Stimulated activated memory B cell treated with anti-CD40 and anti-IgM and Interleukin-4, amounts not matched to agents 10 μg/mL and 1 μg/mL and 100 μg/mL, for 72 hours (primary cell): ENCODE data around the gene CRABP1.
"Not testable (repeated sequence)": the region's sequence is repeated elsewhere in the genome, so short reads cannot be mapped to it uniquely, and the experiment has no call there.

ENCODE experiments used
- ATAC-seq: fragments of 150-1000 bp; cut with Tn5 transposase; 2 replicates; pipeline ENCODE4 v1.10.0; 2021
- H3K27ac Mint-ChIP-seq: one replicate; pipeline ENCODE4 v1.8.0; 2022; ENCODE audit warnings: mild to moderate bottlenecking, mixed read lengths
- H3K27me3 Mint-ChIP-seq: one replicate; pipeline ENCODE4 v1.8.0; 2022; ENCODE audit warnings: mixed read lengths
- H3K36me3 Mint-ChIP-seq: one replicate; pipeline ENCODE4 v1.8.0; 2022; ENCODE audit warnings: mixed read lengths
- H3K4me1 Mint-ChIP-seq: one replicate; pipeline ENCODE4 v1.8.0; 2022; ENCODE audit warnings: mixed read lengths
- H3K4me3 Mint-ChIP-seq: one replicate; pipeline ENCODE4 v1.8.0; 2022; ENCODE audit warnings: mild to moderate bottlenecking, moderate library complexity, mixed read lengths
- H3K9me3 Mint-ChIP-seq: one replicate; pipeline ENCODE4 v1.8.0; 2022; ENCODE audit warnings: mixed read lengths

The CRABP1 gene

GRCh38 chr15:78370013-78370412, 29.9 kb downstream of the CRABP1 start:
- no peak overlapping the region for H3K27ac Mint-ChIP-seq
- peaks cover 28% of the 10 kb centered on the region for H3K27me3 Mint-ChIP-seq
- H3K4me1 Mint-ChIP-seq = peaks cover 7% of the 10 kb centered on the region
- H3K9me3 Mint-ChIP-seq = no peaks in the 10 kb centered on the region
- no peak for ATAC-seq
- H3K4me3 Mint-ChIP-seq = no peak overlapping the region
- H3K36me3 Mint-ChIP-seq = no peaks in the 10 kb centered on the region

GRCh38 chr15:78372880-78373279, 32.7 kb downstream of the CRABP1 start:
- H3K4me1 Mint-ChIP-seq = peaks cover 12% of the 10 kb centered on the region
- ATAC-seq = no peak
- H3K9me3 Mint-ChIP-seq = no peaks in the 10 kb centered on the region
- no peaks in the 10 kb centered on the region for H3K36me3 Mint-ChIP-seq
- H3K4me3 Mint-ChIP-seq = no peak overlapping the region
- H3K27me3 Mint-ChIP-seq = peaks cover 8% of the 10 kb centered on the region
- H3K27ac Mint-ChIP-seq = no peak overlapping the region

GRCh38 chr15:78374436-78375393, 34.6 kb downstream of the CRABP1 start:
- ATAC-seq = peak; percentile 57
- peaks cover 12% of the 10 kb centered on the region for H3K4me1 Mint-ChIP-seq
- H3K9me3 Mint-ChIP-seq = no peaks in the 10 kb centered on the region
- H3K27ac Mint-ChIP-seq = no peak overlapping the region
- H3K27me3 Mint-ChIP-seq = peaks cover 10% of the 10 kb centered on the region
- no peaks in the 10 kb centered on the region for H3K36me3 Mint-ChIP-seq
- no peak overlapping the region for H3K4me3 Mint-ChIP-seq

- not testable (repeated sequence) for H3K27ac Mint-ChIP-seq, H3K9me3 Mint-ChIP-seq, ATAC-seq, H3K4me3 Mint-ChIP-seq, H3K4me1 Mint-ChIP-seq, H3K36me3 Mint-ChIP-seq
- peaks cover 44% of the 10 kb centered on the region for H3K27me3 Mint-ChIP-seq
These were observed 40.0 kb downstream of the CRABP1 start for GRCh38 chr15:78380143-78380542.

- Mint-ChIP-seq H3K9me3 (peaks cover 2% of the 10 kb centered on the region), H3K27me3 (peaks cover 62% of the 10 kb centered on the region), H3K27ac (no peak overlapping the region), H3K36me3 (no peaks in the 10 kb centered on the region), H3K4me3 (no peak overlapping the region), H3K4me1 (no peaks in the 10 kb centered on the region)
- no peak for ATAC-seq
These were observed 42.1 kb downstream of the CRABP1 start for GRCh38 chr15:78382114-78382880.

GRCh38 chr15:78384651-78385050, 44.5 kb downstream of the CRABP1 start:
- H3K36me3 Mint-ChIP-seq = no peaks in the 10 kb centered on the region
- ATAC-seq = no peak
- H3K4me3 Mint-ChIP-seq = no peak overlapping the region
- no peak overlapping the region for H3K27ac Mint-ChIP-seq
- peaks cover 2% of the 10 kb centered on the region for H3K9me3 Mint-ChIP-seq
- H3K27me3 Mint-ChIP-seq = peaks cover 52% of the 10 kb centered on the region
- H3K4me1 Mint-ChIP-seq = no peaks in the 10 kb centered on the region

GRCh38 chr15:78387246-78388037, 47.3 kb downstream of the CRABP1 start:
- Mint-ChIP-seq H3K9me3 (peaks cover 3% of the 10 kb centered on the region), H3K27ac (no peak overlapping the region), H3K36me3 (no peaks in the 10 kb centered on the region), H3K4me3 (no peak overlapping the region), H3K27me3 (peaks cover 52% of the 10 kb centered on the region), H3K4me1 (no peaks in the 10 kb centered on the region)
- ATAC-seq = no peak

GRCh38 chr15:78388865-78389264, 48.7 kb downstream of the CRABP1 start:
- ATAC-seq = no peak
- Mint-ChIP-seq H3K27ac (no peak overlapping the region), H3K4me3 (no peak overlapping the region), H3K4me1 (no peaks in the 10 kb centered on the region), H3K9me3 (peaks cover 3% of the 10 kb centered on the region), H3K27me3 (peaks cover 57% of the 10 kb centered on the region), H3K36me3 (no peaks in the 10 kb centered on the region)

GRCh38 chr15:78389322-78389721, 49.2 kb downstream of the CRABP1 start:
- Mint-ChIP-seq H3K27me3 (peaks cover 53% of the 10 kb centered on the region), H3K36me3 (no peaks in the 10 kb centered on the region), H3K9me3 (peaks cover 3% of the 10 kb centered on the region), H3K4me3 (no peak overlapping the region), H3K27ac (no peak overlapping the region), H3K4me1 (no peaks in the 10 kb centered on the region)
- no peak for ATAC-seq

GRCh38 chr15:78389738-78390137, 49.6 kb downstream of the CRABP1 start:
- no peak for ATAC-seq
- Mint-ChIP-seq H3K36me3 (no peaks in the 10 kb centered on the region), H3K4me3 (no peak overlapping the region), H3K4me1 (no peaks in the 10 kb centered on the region), H3K9me3 (peaks cover 3% of the 10 kb centered on the region), H3K27ac (no peak overlapping the region), H3K27me3 (peaks cover 49% of the 10 kb centered on the region)

GRCh38 chr15:78390242-78390641, 50.1 kb downstream of the CRABP1 start:
- no peaks in the 10 kb centered on the region for H3K4me1 Mint-ChIP-seq
- H3K27me3 Mint-ChIP-seq = peaks cover 44% of the 10 kb centered on the region
- H3K36me3 Mint-ChIP-seq = no peaks in the 10 kb centered on the region
- peaks cover 3% of the 10 kb centered on the region for H3K9me3 Mint-ChIP-seq
- H3K4me3 Mint-ChIP-seq = no peak overlapping the region
- no peak for ATAC-seq
- H3K27ac Mint-ChIP-seq = no peak overlapping the region

- H3K27me3 Mint-ChIP-seq = peaks cover 38% of the 10 kb centered on the region
- no peak for ATAC-seq
- no peaks in the 10 kb centered on the region for H3K4me1 Mint-ChIP-seq
- no peak overlapping the region for H3K4me3 Mint-ChIP-seq
- H3K36me3 Mint-ChIP-seq = no peaks in the 10 kb centered on the region
- H3K9me3 Mint-ChIP-seq = peaks cover 3% of the 10 kb centered on the region
- no peak overlapping the region for H3K27ac Mint-ChIP-seq
These were observed 50.7 kb downstream of the CRABP1 start for GRCh38 chr15:78390826-78391225.

- H3K4me1 Mint-ChIP-seq = no peaks in the 10 kb centered on the region
- H3K4me3 Mint-ChIP-seq = no peak overlapping the region
- no peak for ATAC-seq
- H3K27me3 Mint-ChIP-seq = peaks cover 29% of the 10 kb centered on the region
- peaks cover 3% of the 10 kb centered on the region for H3K9me3 Mint-ChIP-seq
- H3K27ac Mint-ChIP-seq = no peak overlapping the region
- no peaks in the 10 kb centered on the region for H3K36me3 Mint-ChIP-seq
These were observed 51.6 kb downstream of the CRABP1 start for GRCh38 chr15:78391781-78392180.

- peaks cover 27% of the 10 kb centered on the region for H3K27me3 Mint-ChIP-seq
- no peaks in the 10 kb centered on the region for H3K36me3 Mint-ChIP-seq
- no peaks in the 10 kb centered on the region for H3K4me1 Mint-ChIP-seq
- peaks cover 3% of the 10 kb centered on the region for H3K9me3 Mint-ChIP-seq
- no peak for ATAC-seq
- H3K4me3 Mint-ChIP-seq = no peak overlapping the region
- H3K27ac Mint-ChIP-seq = no peak overlapping the region
These were observed 52.3 kb downstream of the CRABP1 start for GRCh38 chr15:78392430-78392829.

- no peak for ATAC-seq
- Mint-ChIP-seq H3K36me3 (no peaks in the 10 kb centered on the region), H3K27me3 (peaks cover 27% of the 10 kb centered on the region), H3K9me3 (peaks cover 3% of the 10 kb centered on the region), H3K4me3 (no peak overlapping the region), H3K27ac (no peak overlapping the region), H3K4me1 (no peaks in the 10 kb centered on the region)
These were observed 53.0 kb downstream of the CRABP1 start for GRCh38 chr15:78393137-78393536.
